HUES48 (cell line): ENCODE results near the gene ANKRD11.
"Not testable (repeated sequence)": the region's sequence is repeated elsewhere in the genome, so short reads cannot be mapped to it uniquely, and the experiment has no call there.

Experiments used
- H3K27ac ChIP-seq: one replicate; pipeline ENCODE4 v1.7.0; 2013; ENCODE audit warnings: low read depth, low read length, inconsistent platforms
- H3K27me3 ChIP-seq: 2 replicates; pipeline ENCODE4 v1.6.1; 2013; ENCODE audit warnings: mild to moderate bottlenecking, low read length; ENCODE audit not compliant: control insufficient read depth, insufficient read depth
- H3K36me3 ChIP-seq: 2 replicates; pipeline ENCODE4 v1.6.1; 2013; ENCODE audit warnings: low read length; ENCODE audit not compliant: control insufficient read depth, insufficient read depth
- H3K4me1 ChIP-seq: 2 replicates; pipeline ENCODE4 v1.6.1; 2013; ENCODE audit warnings: mild to moderate bottlenecking, low read length; ENCODE audit not compliant: control insufficient read depth, insufficient read depth
- H3K4me3 ChIP-seq: 2 replicates; pipeline ENCODE4 v1.5.1; 2013; ENCODE audit warnings: mild to moderate bottlenecking, low read depth, low read length
- H3K9ac ChIP-seq: 2 replicates; pipeline ENCODE4 v1.6.1; 2013; ENCODE audit warnings: mild to moderate bottlenecking, low read depth, low read length, moderate library complexity
- H3K9me3 ChIP-seq: 2 replicates; pipeline ENCODE4 v1.6.1; 2013; ENCODE audit warnings: low read length; ENCODE audit not compliant: control insufficient read depth, insufficient read depth

The ANKRD11 gene

DNA sequence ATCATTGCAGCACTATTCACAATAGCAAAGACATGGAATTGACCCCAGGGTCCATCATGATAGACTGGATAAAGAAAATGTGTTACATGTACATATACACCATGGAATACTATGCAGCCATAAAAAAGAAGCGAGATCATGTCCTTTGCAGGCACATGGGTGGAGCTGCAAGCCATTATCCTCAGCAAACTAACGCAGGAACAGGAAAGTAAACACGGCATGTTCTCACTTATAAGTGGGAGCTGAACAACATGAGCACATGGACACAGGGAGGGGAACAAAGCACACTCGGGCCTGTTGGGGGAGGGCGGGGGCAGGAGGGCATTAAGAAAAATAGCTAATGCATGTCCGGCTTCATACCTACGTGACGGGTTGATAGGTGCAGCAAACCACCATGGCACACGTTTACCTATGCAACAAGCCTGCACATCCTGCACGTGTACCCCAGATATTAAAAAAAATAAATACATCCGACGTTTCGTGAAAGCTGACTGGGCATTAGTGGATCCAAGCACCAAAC, 243.9 kb downstream of the ANKRD11 start:
- Histone ChIP-seq H3K9ac (no peak overlapping the region), H3K27me3 (peaks cover 11% of the 10 kb centered on the region), H3K27ac (no peak overlapping the region), H3K4me3 (peak overlapping the region; percentile 66), H3K36me3 (no peaks in the 10 kb centered on the region), H3K4me1 (no peaks in the 10 kb centered on the region), H3K9me3 (no peaks in the 10 kb centered on the region)

DNA sequence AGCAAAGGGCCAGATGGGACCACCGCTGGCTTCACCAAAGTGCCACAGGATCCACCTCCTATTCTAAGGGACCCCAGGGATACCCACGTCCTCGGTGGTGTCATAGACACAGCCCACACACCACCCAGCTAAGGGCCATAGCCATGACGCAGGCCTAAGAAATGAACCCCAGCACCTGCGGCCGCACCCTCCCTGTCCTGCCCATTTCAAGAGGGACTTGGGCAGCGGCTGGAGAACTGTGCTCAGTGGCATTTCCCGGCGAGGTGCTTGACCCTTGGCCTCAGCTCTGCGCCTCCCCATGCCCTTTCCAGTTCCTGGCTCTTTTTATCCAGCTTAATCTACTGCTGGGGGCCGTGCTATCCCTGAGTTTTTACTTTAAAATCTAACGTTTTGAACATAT, 245.6 kb downstream of the ANKRD11 start:
- Histone ChIP-seq H3K36me3 (no peaks in the 10 kb centered on the region), H3K4me3 (no peak overlapping the region), H3K27me3 (peaks cover 11% of the 10 kb centered on the region), H3K9ac (no peak overlapping the region), H3K27ac (no peak overlapping the region), H3K9me3 (no peaks in the 10 kb centered on the region), H3K4me1 (no peaks in the 10 kb centered on the region)

DNA sequence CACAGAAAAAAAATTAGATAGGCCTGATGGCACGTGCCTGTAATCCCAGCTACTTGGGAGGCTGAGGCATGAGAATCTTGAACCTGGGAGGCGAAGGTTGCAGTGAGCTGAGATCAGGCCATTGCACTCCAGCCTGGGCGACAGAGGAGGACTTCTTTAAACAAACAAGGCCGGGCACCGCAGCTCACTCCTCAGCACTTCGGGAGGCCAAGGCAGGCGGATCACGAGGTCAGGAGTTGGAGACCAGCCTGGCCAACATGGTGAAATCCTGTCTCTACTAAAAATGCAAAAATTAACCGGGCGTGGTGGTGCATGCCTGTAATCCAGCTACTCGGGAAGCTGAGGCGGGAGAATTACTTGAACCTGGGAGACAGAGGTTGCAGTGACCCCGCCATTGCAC, 246.1 kb downstream of the ANKRD11 start:
- H3K27ac ChIP-seq, H3K4me1 ChIP-seq, H3K9ac ChIP-seq, H3K9me3 ChIP-seq, H3K4me3 ChIP-seq, H3K36me3 ChIP-seq: not testable (repeated sequence)
- H3K27me3 ChIP-seq, result peaks cover 11% of the 10 kb centered on the region

DNA sequence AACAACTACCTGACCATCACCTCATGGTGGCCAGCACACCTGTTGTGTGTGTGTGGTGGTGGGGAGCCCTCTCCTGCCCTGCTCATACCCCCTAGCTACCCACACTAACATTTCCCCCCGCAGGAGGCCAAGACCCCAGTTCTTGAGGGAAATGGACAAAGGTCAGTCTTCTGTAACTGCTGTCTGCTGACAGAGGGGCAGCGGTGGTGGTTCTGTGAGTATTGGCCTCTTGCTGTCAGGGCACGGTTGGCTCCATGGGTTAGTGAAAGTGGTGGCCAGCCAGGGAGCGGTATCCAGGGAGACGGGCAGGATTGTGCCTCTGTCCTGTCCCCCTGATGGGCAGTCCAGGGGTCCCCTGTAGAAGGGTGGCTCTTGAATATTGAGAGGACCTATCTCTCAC, 246.7 kb downstream of the ANKRD11 start:
- H3K36me3 ChIP-seq, result no peaks in the 10 kb centered on the region
- H3K9ac ChIP-seq, result no peak overlapping the region
- H3K27me3 ChIP-seq, result peaks cover 9% of the 10 kb centered on the region
- no peak overlapping the region for H3K4me3 ChIP-seq
- no peaks in the 10 kb centered on the region for H3K9me3 ChIP-seq
- no peaks in the 10 kb centered on the region for H3K4me1 ChIP-seq
- no peak overlapping the region for H3K27ac ChIP-seq

DNA sequence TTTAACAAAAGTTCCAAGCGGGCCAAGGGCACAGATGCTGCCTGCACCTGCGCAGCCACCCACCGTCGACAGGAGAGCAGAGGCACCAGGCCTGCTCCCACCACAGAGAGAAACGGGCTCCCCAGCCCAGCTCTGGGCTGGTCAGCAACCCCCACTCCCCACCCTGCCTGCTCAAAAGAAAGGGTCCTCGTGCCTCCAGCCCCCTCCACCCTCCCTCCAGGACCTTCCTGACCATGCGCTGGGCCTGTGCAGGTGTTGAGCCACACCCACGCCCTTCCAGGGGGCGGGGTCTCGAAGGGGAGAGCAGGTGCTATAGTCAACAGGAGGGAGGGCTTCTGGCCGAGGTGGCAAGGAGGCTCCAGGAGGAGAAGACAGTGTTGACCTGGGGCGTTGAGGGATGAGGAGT, 247.6 kb downstream of the ANKRD11 start:
- Histone ChIP-seq H3K9ac (no peak overlapping the region), H3K4me3 (no peak overlapping the region)

DNA sequence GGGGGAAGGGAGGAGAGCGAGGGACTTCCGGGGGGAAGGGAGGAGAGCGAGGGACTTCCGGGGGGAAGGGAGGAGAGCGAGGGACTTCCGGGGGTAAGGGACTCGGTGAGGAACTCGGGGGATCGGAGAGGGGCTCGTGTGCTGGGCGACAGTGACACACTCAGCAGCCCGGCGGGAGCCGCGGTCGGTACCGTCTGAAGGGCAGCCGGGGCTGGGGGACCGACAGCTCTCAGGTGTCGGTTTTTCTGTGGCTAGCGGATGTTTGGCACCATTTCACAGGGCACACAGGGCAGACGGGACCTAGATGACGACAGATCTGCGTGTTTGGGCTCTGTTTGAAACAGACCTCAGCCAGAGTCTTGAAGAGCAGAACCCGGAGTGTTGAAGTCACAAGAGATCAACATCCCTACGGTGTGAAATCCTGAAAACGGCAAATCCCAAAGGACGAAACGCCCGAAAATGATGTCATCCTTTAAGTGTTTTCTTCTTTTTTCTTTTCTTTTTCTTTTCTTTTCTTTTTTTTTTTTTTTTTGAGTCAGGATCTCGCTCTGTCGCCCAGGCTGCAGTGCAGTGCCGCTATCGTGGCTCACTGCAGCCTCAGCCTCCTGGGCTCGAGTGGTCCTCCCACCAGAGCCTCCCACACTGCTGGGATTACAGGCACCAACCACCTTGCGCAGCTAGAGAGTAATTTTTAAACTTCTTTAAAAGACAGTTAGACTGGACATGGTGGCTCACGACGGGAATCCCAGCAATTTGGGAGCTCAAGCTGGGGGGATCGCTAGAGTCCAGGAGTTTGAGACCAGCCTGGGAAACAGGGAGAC, 249.0 kb downstream of the ANKRD11 start:
- no peaks in the 10 kb centered on the region for H3K36me3 ChIP-seq
- no peaks in the 10 kb centered on the region for H3K9me3 ChIP-seq
- no peaks in the 10 kb centered on the region for H3K27me3 ChIP-seq
- peak overlapping the region; percentile 76 for H3K9ac ChIP-seq
- peak overlapping the region; percentile 93 for H3K27ac ChIP-seq
- H3K4me1 ChIP-seq, result no peaks in the 10 kb centered on the region
- H3K4me3 ChIP-seq, result peak overlapping the region; percentile 78

More for the DNA sequence above, 247.6 kb downstream of the ANKRD11 start:
- Histone ChIP-seq H3K4me1 (no peaks in the 10 kb centered on the region), H3K27me3 (0 out of 2 replicates have a peak, but pooled peaks cover under 1% of the 10 kb centered on the region), H3K9me3 (no peaks in the 10 kb centered on the region), H3K36me3 (no peaks in the 10 kb centered on the region), H3K27ac (no peak overlapping the region)

DNA sequence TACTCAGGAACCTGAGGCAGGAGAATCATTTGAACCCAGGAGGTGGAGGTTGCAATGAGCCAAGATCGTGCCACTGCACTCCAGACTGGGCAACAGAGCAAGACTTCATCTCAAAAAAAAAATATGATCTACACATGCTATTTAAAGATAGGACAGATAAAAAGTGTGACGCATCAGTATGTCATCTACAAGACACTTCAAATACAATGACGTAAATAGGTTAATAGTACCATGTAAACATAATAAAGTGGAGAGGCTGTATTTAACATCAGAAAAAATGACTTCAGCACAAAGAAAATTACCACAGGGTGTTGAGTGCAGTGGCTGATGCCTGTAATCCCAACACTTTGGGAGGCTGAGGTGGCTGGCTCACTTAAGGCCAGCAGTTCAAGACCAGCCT, 252.6 kb downstream of the ANKRD11 start:
- Histone ChIP-seq H3K27me3 (no peaks in the 10 kb centered on the region), H3K27ac (no peak overlapping the region), H3K9ac (no peak overlapping the region), H3K4me1 (no peaks in the 10 kb centered on the region), H3K4me3 (no peak overlapping the region), H3K9me3 (peaks cover 10% of the 10 kb centered on the region), H3K36me3 (peaks cover 16% of the 10 kb centered on the region)

DNA sequence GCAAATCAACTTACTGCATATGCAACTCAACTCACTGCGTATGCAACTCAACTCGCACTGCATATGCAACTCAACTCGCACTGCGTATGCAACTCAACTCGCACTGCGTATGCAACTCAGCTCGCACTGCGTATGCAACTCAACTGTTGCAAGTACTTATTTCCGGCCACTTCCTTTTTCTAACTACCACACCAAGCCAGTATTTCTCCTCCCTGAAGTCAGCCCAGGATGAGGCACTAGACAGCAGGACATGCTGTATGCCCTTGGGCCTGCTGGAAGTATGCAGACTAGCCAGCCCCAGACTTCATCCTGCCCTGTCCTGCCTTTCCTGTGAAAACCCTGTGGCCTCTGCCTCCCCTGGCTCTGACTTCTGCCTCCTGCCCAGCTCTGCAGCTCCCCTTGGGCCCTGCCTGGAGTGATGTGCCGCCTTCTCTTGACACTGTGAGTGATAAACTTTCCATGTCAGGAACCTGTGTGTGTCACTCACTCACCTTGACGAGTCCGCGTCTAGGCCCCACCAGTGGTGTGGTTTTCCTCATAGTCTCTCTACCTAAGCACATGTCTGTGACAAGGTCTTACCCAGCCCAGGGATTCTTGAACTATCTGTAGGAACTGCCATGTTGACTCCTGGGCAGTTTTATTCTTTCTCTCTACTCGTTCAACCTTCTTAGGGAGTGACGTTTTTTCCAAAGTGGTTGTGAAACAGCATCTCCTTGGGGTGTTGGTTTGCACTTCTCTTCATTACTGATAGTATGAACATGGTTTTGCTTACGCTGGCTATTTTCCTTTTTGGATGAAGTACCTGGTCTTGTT, 256.5 kb downstream of the ANKRD11 start:
- Histone ChIP-seq H3K36me3 (peaks cover 47% of the 10 kb centered on the region), H3K4me1 (no peaks in the 10 kb centered on the region), H3K27me3 (no peaks in the 10 kb centered on the region), H3K4me3 (no peak overlapping the region), H3K27ac (no peak overlapping the region), H3K9me3 (peaks cover 19% of the 10 kb centered on the region), H3K9ac (no peak overlapping the region)

DNA sequence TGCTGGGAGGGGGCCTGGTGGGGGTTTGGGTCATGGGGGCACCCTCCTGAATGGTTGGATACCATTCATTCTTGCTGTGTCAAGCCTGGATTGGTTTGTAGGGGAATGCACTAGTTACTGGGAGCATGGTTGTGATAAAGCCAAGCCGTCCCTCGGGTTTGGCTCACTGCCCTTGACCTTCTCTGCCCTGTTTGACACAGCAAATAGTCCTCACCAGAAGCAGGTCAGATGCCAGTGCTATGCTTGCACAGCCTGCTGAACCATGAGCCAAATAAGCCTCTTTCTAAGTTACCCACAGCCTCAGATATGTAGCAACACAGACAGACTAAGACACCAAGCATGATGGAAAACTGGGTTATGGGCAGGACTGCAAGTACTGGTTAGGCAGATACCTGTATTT, 258.3 kb downstream of the ANKRD11 start:
- Histone ChIP-seq H3K9ac (no peak overlapping the region), H3K9me3 (peaks cover 35% of the 10 kb centered on the region), H3K4me1 (no peaks in the 10 kb centered on the region), H3K27ac (no peak overlapping the region), H3K4me3 (no peak overlapping the region), H3K27me3 (no peaks in the 10 kb centered on the region), H3K36me3 (peaks cover 65% of the 10 kb centered on the region)

DNA sequence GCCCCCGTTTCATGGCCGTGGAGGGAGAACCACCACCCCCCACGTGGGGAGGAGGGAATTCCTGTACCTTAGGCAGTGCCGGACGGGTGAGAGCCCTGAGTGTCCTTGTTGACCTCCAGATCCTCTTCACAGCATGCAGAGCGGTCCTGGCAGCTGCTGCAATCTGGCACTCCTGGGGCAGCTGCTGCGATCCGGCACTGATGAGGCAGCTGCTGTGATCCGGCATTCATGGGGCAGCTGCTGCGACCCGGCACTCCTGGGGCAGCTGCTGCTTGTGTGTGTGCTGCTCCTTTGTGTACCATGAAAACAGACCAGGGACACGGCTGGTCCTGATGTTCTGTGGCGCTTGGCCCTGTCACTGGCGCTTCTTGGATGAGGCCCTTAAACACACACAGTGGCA, 260.1 kb downstream of the ANKRD11 start:
- H3K27ac ChIP-seq, result no peak overlapping the region
- no peaks in the 10 kb centered on the region for H3K4me1 ChIP-seq
- no peak overlapping the region for H3K9ac ChIP-seq
- no peaks in the 10 kb centered on the region for H3K27me3 ChIP-seq
- no peak overlapping the region for H3K4me3 ChIP-seq
- peaks cover 79% of the 10 kb centered on the region for H3K36me3 ChIP-seq
- H3K9me3 ChIP-seq, result peaks cover 43% of the 10 kb centered on the region

DNA sequence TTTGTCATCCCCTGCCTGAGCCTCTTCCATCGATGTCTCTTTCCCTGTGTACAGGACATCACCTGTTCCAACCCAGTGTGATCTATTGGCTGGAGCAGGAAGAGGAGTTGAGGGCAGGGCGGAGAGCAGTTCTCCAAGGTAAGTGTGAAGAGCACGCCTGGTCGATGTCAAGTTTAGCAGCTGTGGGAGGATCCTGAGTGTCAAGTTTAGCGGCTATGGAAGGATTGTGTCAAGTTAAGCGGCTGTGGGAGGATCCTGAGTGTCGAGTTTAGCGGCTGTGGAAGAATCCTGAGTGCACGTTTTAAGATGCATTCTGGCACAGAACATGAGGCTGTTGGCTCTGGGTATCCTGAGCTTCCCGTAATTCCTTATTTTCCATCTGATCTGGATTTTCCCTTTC, 265.7 kb downstream of the ANKRD11 start:
- Histone ChIP-seq H3K27ac (no peak overlapping the region), H3K27me3 (no peaks in the 10 kb centered on the region), H3K4me3 (no peak overlapping the region), H3K9me3 (peaks cover 27% of the 10 kb centered on the region), H3K36me3 (peaks cover 70% of the 10 kb centered on the region), H3K9ac (no peak overlapping the region), H3K4me1 (no peaks in the 10 kb centered on the region)
